ENCODE measurements around the gene SMAD3. TPM values are rescaled to one million over a fixed set of nuclear protein-coding genes. Genes with fewer than 3 reads are reported as not detected.

The SMAD3 gene
- total and polyA plus RNA-seq, 10 of the 15 experiments (the other 5 are each of a cell fraction or from before 2014, with no cell fraction given), result 5.6 to 43.2 (median 16.0) TPM

DNA sequence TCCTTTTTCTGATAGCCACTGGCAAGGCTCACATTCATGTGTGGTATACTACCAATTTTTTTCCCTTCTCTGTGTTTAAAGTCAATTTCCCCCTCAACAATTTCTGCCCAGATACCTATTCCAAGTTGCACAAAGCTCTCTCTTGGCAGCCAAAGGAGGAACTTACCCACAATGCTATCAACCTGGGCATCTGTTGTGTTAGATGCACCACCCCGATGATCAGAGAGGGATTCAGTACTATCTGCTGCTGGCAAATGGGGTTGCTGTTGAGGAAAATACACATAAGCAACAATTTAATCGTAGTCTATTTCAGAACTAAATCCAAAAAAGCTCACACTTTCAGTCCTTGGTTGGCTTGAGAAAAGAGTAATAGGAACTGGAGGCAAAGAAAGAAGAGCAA lies 143.0 kb downstream of the SMAD3 start:
- Histone ChIP-seq H3K4me3 (no peak overlapping the region), H3K27me3 (replicated peaks in 1 of 2; ENCODE audit: control insufficient read depth in 2 of 2, insufficient read depth in 2 of 2, low read length in 1 of 2) (no peaks in the 10 kb centered on the region), H3K9ac (ENCODE audit: control insufficient read depth, insufficient read depth, low read length) (no peak overlapping the region), H2AFZ (ENCODE audit: control insufficient read depth, low read depth, low read length) (no peak overlapping the region), H3K9me3 (replicated peaks; ENCODE audit: control insufficient read depth, insufficient read depth, low read length) (peaks cover 3% of the 10 kb centered on the region; the same call in 2 of the 3 replicates), H3K4me1 (ENCODE audit: control insufficient read depth, insufficient read depth, low read length) (no peaks in the 10 kb centered on the region), H3K79me2 (ENCODE audit: control insufficient read depth, insufficient read depth, low read length) (no peaks in the 10 kb centered on the region), H4K20me1 (ENCODE audit: control insufficient read depth, insufficient read depth) (no peaks in the 10 kb centered on the region), H3K36me3 (ENCODE audit: control insufficient read depth in 2 of 2, insufficient read depth in 2 of 2, low read length in 1 of 2) (peaks cover 0 to 21% of the 10 kb centered on the region in 2 experiments; a peak in 2 of 4 replicates), H3K27ac (ENCODE audit: control insufficient read depth, insufficient read depth) (no peak overlapping the region), H3K4me2 (ENCODE audit: control insufficient read depth, insufficient read depth) (no peak overlapping the region)
- DNase-seq (ENCODE audit: low read depth, low spot score), result no peak
- 97% methylated on average over 2 of the region's 2 CpGs for WGBS (ENCODE audit: insufficient coverage, insufficient replicate concordance, low lambda C conversion rate, missing lambda C conversion rate)
- CTCF ChIA-PET, result no interaction called here
- no peak for ATAC-seq
- FAIRE-seq, result no peak
- RAD21 ChIA-PET (ENCODE audit: unreplicated experiment), result no interaction called here
- SMC1A ChIA-PET (ENCODE audit: uncharacterized antibody, unreplicated experiment), result interaction anchor here (0.6 to 1.3 kb wide), 6 partner anchors 10 to 226 kb away, joined by 3 to 4 read pairs (median 3); no protein-coding TSS in a partner anchor
- TF ChIP-seq CBX5 (IDR thresholded peaks at IDR 0.05; ENCODE audit: low read depth) (no peak), NFIC (IDR thresholded peaks at IDR 0.05; ENCODE audit: low read depth, low read length) (no peak), NFYB (IDR thresholded peaks at IDR 0.05; ENCODE audit: insufficient read depth, low read depth, low read length) (no peak), ZNF274 (IDR thresholded peaks at IDR 0.05; ENCODE audit: insufficient read depth, insufficient read length) (no peak), TARDBP (IDR thresholded peaks at IDR 0.05; ENCODE audit: borderline replicate concordance) (no peak), SREBF1 (IDR thresholded peaks at IDR 0.05; ENCODE audit: low read length) (no peak), NR2C2 (IDR thresholded peaks at IDR 0.05; ENCODE audit: borderline replicate concordance, control insufficient read depth, insufficient read length, low read depth) (no peak), POU2F2 (IDR thresholded peaks at IDR 0.05; ENCODE audit: borderline replicate concordance, low read depth, low read length) (no peak), SMAD5 (IDR thresholded peaks at IDR 0.05; ENCODE audit: low read depth) (no peak), RCOR1 (conservative IDR thresholded peaks at IDR 0.05; ENCODE audit: low read depth, low read length) (no peak)
- BruUV-seq (replicated peaks), result no TSS peak
- in situ Hi-C loops (cut with MboI) (no loop called here), intact Hi-C loops (cut with micrococcal nuclease; ENCODE audit: unreplicated experiment) (no loop called here)
- POLR2A ChIA-PET, result interaction anchor here (0.6 kb wide), 1 partner anchor 1747 kb away, joined by 4 read pairs; no protein-coding TSS in a partner anchor
